HEK293 (cell line): ENCODE results near the gene PRKCA.

ENCODE experiments used
- CTCF ChIA-PET: fragments of 350-600 bp; formaldehyde crosslinking; extraction: SDS; loops from one replicate; lab custom pipeline; 2021; ENCODE audit warnings: antibody characterized with exemption; lab: Yijun Ruan, JAX
- POLR2A ChIA-PET: fragments of 300-600 bp; formaldehyde crosslinking; extraction: SDS; loops from one replicate; lab custom pipeline; 2020; ENCODE audit warnings: antibody characterized with exemption, inconsistent platforms; lab: Yijun Ruan, JAX
- H3K27ac ChIP-seq: fragments of 200-500 bp; sonication (Bioruptor generic); 2 replicates; pipeline ENCODE4 v1.5.1; 2014; ENCODE audit warnings: low read depth, low read length, control low read depth, inconsistent platforms; ENCODE audit errors: extremely low read depth
- H3K36me3 ChIP-seq, 2 experiments: fragments of 200-500 bp in 1 of 2; sonication (Bioruptor generic) in 1 of 2; 1 replicate in 1 of 2; 2 replicates in 1 of 2; pipeline ENCODE4 v1.5.1; 2014 to 2017; ENCODE audit warnings: inconsistent platforms in 2 of 2, low read length in 2 of 2; ENCODE audit not compliant: control insufficient read depth in 2 of 2, insufficient read depth in 1 of 2
- H3K4me1 ChIP-seq: fragments of 200-500 bp; sonication (Bioruptor generic); 2 replicates; pipeline ENCODE4 v1.5.1; 2014; ENCODE audit warnings: mild to moderate bottlenecking, low read length, inconsistent platforms; ENCODE audit not compliant: control insufficient read depth, insufficient read depth
- H3K4me3 ChIP-seq: 2 replicates; pipeline ENCODE4 v1.5.1; 2011; ENCODE audit warnings: low read depth, mild to moderate bottlenecking, control low read depth, low read length, moderate library complexity
- H3K9me3 ChIP-seq: fragments of 200-500 bp; sonication (Bioruptor generic); 2 replicates; pipeline ENCODE4 v1.5.1; 2014; ENCODE audit warnings: low read depth, low read length, inconsistent platforms; ENCODE audit not compliant: control insufficient read depth, insufficient read depth
- IKZF3 ChIP-seq: fragments of 450-650 bp; IDR thresholded peaks from 2 replicates; pipeline ENCODE4 v1.5.0; 2018; ENCODE audit warnings: missing biosample characterization, mild to moderate bottlenecking, missing genetic modification characterization, moderate library complexity
- TRIM28 ChIP-seq: IDR thresholded peaks from 2 replicates; pipeline ENCODE4 v1.6.1; 2011; ENCODE audit warnings: low read length, control low read depth, borderline replicate concordance
- ZBTB20 ChIP-seq: fragments of 450-650 bp; formaldehyde crosslinking; IDR thresholded peaks from 2 replicates; pipeline ENCODE4 v1.5.1; 2016; ENCODE audit warnings: missing biosample characterization, missing genetic modification characterization
- ZBTB8A ChIP-seq: fragments of 450-650 bp; formaldehyde crosslinking; IDR thresholded peaks from 2 replicates; pipeline ENCODE4 v1.5.1; 2016; ENCODE audit warnings: missing biosample characterization, missing genetic modification characterization
- ZNF174 ChIP-seq: fragments of 450-650 bp; formaldehyde crosslinking; IDR thresholded peaks from 2 replicates; pipeline ENCODE4 v1.5.0; 2017; ENCODE audit warnings: missing biosample characterization, mild to moderate bottlenecking, missing genetic modification characterization
- ZNF2 ChIP-seq: fragments of 450-650 bp; formaldehyde crosslinking; IDR thresholded peaks from 2 replicates; pipeline ENCODE4 v1.5.1; 2016; ENCODE audit warnings: missing biosample characterization, missing genetic modification characterization
- ZNF248 ChIP-seq: fragments of 450-650 bp; formaldehyde crosslinking; IDR thresholded peaks from 2 replicates; pipeline ENCODE4 v1.5.1; 2017; ENCODE audit warnings: missing biosample characterization, missing genetic modification characterization
- ZNF473 ChIP-seq: fragments of 450-650 bp; formaldehyde crosslinking; IDR thresholded peaks from 2 replicates; pipeline ENCODE4 v1.5.1; 2017; ENCODE audit warnings: missing biosample characterization, missing genetic modification characterization
- ZNF514 ChIP-seq: fragments of 450-650 bp; formaldehyde crosslinking; IDR thresholded peaks from 2 replicates; pipeline ENCODE4 v1.5.1; 2016; ENCODE audit warnings: missing biosample characterization, missing genetic modification characterization
- ZNF555 ChIP-seq: fragments of 450-650 bp; formaldehyde crosslinking; conservative IDR thresholded peaks from 2 replicates; pipeline ENCODE4 v1.5.1; 2017; ENCODE audit warnings: missing biosample characterization, mild to moderate bottlenecking, missing genetic modification characterization, inconsistent platforms
- ZNF600 ChIP-seq: fragments of 450-650 bp; formaldehyde crosslinking; IDR thresholded peaks from 2 replicates; pipeline ENCODE4 v1.5.1; 2016; ENCODE audit warnings: missing biosample characterization, missing genetic modification characterization
- ZNF624 ChIP-seq: fragments of 450-650 bp; formaldehyde crosslinking; IDR thresholded peaks from 2 replicates; pipeline ENCODE4 v1.5.1; 2017; ENCODE audit warnings: missing biosample characterization, missing genetic modification characterization
- ZNF670 ChIP-seq: fragments of 450-650 bp; formaldehyde crosslinking; IDR thresholded peaks from 2 replicates; pipeline ENCODE4 v1.5.1; 2016; ENCODE audit warnings: missing biosample characterization, missing genetic modification characterization, low read depth
- TF ChIP-seq, protein P1 (sequence below): fragments of 450-650 bp; formaldehyde crosslinking; IDR thresholded peaks from 2 replicates; pipeline ENCODE4 v1.5.1; 2016; ENCODE audit warnings: missing biosample characterization, missing genetic modification characterization
- TF ChIP-seq, protein P2 (sequence below): fragments of 450-650 bp; formaldehyde crosslinking; IDR thresholded peaks from 2 replicates; pipeline ENCODE4 v1.5.1; 2016; ENCODE audit warnings: missing biosample characterization, missing genetic modification characterization
- TF ChIP-seq, protein P3 (sequence below): fragments of 450-650 bp; formaldehyde crosslinking; IDR thresholded peaks from 2 replicates; pipeline ENCODE4 v1.5.1; 2016; ENCODE audit warnings: missing biosample characterization, missing genetic modification characterization
- TF ChIP-seq, protein P4 (sequence below): fragments of 450-650 bp; formaldehyde crosslinking; IDR thresholded peaks from 2 replicates; pipeline ENCODE4 v1.5.1; 2017; ENCODE audit warnings: missing biosample characterization, missing genetic modification characterization
- TF ChIP-seq, protein P5 (sequence below): fragments of 450-650 bp; formaldehyde crosslinking; IDR thresholded peaks from 2 replicates; pipeline ENCODE4 v1.5.1; 2016; ENCODE audit warnings: missing biosample characterization, missing genetic modification characterization
- TF ChIP-seq, protein P6 (sequence below): fragments of 450-650 bp; formaldehyde crosslinking; IDR thresholded peaks from 2 replicates; pipeline ENCODE4 v1.5.1; 2016; ENCODE audit warnings: missing biosample characterization, missing genetic modification characterization

The PRKCA gene

DNA sequence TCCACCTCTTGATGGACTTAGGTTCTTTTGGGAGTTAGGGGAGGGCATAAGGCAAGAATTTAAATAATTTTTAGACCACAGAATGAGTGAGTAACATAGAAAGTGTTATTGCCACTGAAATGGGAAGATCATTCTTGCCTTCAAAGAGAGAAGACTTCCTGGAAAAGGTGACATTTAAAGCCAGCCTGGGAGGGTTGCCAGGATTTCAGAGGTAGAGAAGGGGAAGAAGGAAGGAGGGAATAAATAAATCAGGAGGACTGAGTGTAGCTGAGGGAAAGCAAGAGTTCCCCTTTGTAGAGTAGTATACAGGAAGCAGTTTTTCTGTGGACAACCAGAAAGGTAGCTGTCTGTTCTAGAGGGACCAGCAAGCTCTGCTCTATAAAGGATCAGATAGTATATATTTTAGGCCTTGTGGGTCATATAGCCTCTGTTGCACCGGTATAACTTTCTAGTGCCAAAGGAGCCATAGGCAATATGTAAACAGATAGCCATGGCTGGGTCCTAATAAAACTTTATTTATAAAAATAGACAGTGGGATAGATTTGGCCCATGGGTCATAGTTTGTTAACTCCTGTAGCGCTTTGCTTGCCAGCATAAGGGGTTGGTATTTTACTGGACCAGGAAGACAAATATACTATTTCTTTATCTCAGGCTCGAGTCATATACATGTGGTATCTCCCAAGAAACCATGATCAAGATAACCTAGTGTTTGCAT is 385.3 kb downstream of the PRKCA start:
- no peak overlapping the region for H3K27ac ChIP-seq
- TF ChIP-seq ZNF555 (tag by site-specific recombination) (no peak), ZNF670 (no peak), ZNF514 (tag by site-specific recombination) (no peak), IKZF3 (tag by site-specific recombination) (no peak), ZNF174 (tag by site-specific recombination) (no peak), ZNF600 (tag by site-specific recombination) (no peak), ZNF2 (tag by site-specific recombination) (no peak), TRIM28 (no peak), ZBTB8A (tag by site-specific recombination) (no peak), ZBTB20 (tag by site-specific recombination) (no peak)
- TF ChIP-seq, protein P1, sequence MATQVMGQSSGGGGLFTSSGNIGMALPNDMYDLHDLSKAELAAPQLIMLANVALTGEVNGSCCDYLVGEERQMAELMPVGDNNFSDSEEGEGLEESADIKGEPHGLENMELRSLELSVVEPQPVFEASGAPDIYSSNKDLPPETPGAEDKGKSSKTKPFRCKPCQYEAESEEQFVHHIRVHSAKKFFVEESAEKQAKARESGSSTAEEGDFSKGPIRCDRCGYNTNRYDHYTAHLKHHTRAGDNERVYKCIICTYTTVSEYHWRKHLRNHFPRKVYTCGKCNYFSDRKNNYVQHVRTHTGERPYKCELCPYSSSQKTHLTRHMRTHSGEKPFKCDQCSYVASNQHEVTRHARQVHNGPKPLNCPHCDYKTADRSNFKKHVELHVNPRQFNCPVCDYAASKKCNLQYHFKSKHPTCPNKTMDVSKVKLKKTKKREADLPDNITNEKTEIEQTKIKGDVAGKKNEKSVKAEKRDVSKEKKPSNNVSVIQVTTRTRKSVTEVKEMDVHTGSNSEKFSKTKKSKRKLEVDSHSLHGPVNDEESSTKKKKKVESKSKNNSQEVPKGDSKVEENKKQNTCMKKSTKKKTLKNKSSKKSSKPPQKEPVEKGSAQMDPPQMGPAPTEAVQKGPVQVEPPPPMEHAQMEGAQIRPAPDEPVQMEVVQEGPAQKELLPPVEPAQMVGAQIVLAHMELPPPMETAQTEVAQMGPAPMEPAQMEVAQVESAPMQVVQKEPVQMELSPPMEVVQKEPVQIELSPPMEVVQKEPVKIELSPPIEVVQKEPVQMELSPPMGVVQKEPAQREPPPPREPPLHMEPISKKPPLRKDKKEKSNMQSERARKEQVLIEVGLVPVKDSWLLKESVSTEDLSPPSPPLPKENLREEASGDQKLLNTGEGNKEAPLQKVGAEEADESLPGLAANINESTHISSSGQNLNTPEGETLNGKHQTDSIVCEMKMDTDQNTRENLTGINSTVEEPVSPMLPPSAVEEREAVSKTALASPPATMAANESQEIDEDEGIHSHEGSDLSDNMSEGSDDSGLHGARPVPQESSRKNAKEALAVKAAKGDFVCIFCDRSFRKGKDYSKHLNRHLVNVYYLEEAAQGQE (tag by site-specific recombination), result no peak
- TF ChIP-seq, protein P2, sequence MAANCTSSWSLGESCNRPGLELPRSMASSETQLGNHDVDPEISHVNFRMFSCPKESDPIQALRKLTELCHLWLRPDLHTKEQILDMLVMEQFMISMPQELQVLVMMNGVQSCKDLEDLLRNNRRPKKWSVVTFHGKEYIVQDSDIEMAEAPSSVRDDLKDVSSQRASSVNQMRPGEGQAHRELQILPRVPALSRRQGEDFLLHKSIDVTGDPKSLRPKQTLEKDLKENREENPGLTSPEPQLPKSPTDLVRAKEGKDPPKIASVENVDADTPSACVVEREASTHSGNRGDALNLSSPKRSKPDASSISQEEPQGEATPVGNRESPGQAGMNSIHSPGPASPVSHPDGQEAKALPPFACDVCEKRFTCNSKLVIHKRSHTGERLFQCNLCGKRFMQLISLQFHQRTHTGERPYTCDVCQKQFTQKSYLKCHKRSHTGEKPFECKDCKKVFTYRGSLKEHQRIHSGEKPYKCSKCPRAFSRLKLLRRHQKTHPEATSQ (tag by site-specific recombination), result no peak
- TF ChIP-seq, protein P3, sequence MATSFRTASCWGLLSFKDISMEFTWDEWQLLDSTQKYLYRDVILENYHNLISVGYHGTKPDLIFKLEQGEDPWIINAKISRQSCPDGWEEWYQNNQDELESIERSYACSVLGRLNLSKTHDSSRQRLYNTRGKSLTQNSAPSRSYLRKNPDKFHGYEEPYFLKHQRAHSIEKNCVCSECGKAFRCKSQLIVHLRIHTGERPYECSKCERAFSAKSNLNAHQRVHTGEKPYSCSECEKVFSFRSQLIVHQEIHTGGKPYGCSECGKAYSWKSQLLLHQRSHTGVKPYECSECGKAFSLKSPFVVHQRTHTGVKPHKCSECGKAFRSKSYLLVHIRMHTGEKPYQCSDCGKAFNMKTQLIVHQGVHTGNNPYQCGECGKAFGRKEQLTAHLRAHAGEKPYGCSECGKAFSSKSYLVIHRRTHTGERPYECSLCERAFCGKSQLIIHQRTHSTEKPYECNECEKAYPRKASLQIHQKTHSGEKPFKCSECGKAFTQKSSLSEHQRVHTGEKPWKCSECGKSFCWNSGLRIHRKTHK, result no peak
- TF ChIP-seq, protein P4, sequence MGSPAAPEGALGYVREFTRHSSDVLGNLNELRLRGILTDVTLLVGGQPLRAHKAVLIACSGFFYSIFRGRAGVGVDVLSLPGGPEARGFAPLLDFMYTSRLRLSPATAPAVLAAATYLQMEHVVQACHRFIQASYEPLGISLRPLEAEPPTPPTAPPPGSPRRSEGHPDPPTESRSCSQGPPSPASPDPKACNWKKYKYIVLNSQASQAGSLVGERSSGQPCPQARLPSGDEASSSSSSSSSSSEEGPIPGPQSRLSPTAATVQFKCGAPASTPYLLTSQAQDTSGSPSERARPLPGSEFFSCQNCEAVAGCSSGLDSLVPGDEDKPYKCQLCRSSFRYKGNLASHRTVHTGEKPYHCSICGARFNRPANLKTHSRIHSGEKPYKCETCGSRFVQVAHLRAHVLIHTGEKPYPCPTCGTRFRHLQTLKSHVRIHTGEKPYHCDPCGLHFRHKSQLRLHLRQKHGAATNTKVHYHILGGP (tag by site-specific recombination), result no peak
- TF ChIP-seq, all 188 proteins: peak for 0
- Histone ChIP-seq H3K4me3 (no peak overlapping the region), H3K4me1 (no peaks in the 10 kb centered on the region), H3K9me3 (no peaks in the 10 kb centered on the region), H3K36me3 (peaks cover 0 to 20% of the 10 kb centered on the region in 2 experiments; a peak in 2 of 3 replicates)
- POLR2A ChIA-PET, result no interaction called here
- CTCF ChIA-PET, result interaction anchor here (0.7 kb wide), 1 partner anchor 999 kb away, joined by 3 read pairs; no protein-coding TSS in a partner anchor

DNA sequence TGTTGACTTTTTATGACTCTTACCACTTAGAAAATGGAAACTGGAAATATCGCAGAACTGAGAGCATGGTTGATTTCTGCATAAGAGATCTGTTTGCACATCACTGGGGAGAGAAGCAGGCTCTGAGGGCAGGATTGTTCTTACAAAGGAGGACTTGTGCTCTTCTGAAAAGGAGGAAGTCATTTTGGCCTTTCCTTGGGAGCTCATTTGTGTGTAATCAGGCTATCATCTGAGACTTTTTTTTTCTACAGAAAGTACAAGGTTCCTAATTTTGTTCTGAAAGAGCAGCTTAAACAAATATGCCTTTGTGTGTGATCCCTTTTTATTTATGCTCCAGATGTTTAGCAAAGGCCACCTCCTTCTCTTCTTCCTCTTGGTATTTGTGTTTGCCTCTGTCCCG is 386.8 kb downstream of the PRKCA start:
- peaks cover 0 to 20% of the 10 kb centered on the region in 2 experiments; a peak in 2 of 3 replicates for H3K36me3 ChIP-seq
- H3K27ac ChIP-seq, result no peak overlapping the region
- no peaks in the 10 kb centered on the region for H3K4me1 ChIP-seq
- ChIA-PET POLR2A (no interaction called here), CTCF (no interaction called here)
- H3K4me3 ChIP-seq, result no peak overlapping the region
- H3K9me3 ChIP-seq, result no peaks in the 10 kb centered on the region
- no peak for TF ChIP-seq ZNF670
- no peak for TF ChIP-seq ZNF473
- no peak for TF ChIP-seq ZNF624 (tag by site-specific recombination)
- TF ChIP-seq, protein P5, sequence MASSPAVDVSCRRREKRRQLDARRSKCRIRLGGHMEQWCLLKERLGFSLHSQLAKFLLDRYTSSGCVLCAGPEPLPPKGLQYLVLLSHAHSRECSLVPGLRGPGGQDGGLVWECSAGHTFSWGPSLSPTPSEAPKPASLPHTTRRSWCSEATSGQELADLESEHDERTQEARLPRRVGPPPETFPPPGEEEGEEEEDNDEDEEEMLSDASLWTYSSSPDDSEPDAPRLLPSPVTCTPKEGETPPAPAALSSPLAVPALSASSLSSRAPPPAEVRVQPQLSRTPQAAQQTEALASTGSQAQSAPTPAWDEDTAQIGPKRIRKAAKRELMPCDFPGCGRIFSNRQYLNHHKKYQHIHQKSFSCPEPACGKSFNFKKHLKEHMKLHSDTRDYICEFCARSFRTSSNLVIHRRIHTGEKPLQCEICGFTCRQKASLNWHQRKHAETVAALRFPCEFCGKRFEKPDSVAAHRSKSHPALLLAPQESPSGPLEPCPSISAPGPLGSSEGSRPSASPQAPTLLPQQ, result no peak
- TF ChIP-seq ZNF248 (tag by site-specific recombination), result no peak
- TF ChIP-seq, protein P6, sequence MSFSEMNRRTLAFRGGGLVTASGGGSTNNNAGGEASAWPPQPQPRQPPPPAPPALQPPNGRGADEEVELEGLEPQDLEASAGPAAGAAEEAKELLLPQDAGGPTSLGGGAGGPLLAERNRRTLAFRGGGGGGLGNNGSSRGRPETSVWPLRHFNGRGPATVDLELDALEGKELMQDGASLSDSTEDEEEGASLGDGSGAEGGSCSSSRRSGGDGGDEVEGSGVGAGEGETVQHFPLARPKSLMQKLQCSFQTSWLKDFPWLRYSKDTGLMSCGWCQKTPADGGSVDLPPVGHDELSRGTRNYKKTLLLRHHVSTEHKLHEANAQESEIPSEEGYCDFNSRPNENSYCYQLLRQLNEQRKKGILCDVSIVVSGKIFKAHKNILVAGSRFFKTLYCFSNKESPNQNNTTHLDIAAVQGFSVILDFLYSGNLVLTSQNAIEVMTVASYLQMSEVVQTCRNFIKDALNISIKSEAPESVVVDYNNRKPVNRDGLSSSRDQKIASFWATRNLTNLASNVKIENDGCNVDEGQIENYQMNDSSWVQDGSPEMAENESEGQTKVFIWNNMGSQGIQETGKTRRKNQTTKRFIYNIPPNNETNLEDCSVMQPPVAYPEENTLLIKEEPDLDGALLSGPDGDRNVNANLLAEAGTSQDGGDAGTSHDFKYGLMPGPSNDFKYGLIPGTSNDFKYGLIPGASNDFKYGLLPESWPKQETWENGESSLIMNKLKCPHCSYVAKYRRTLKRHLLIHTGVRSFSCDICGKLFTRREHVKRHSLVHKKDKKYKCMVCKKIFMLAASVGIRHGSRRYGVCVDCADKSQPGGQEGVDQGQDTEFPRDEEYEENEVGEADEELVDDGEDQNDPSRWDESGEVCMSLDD, result no peak
